ENCODE results near the gene ITM2B. TPM values are rescaled to one million over a fixed set of nuclear protein-coding genes. Genes with fewer than 3 reads are reported as not detected.

ITM2B gene
- total RNA-seq = 115 and 140 TPM in 2 replicates

GRCh38 chr13:48233046-48233888, at the start of gene ITM2B:
ITM2B (plus strand) TSS chr13:48233206; CDS start chr13:48233361, 155 bp downstream.

GRCh38 chr13:48303359-48304142, 70.5 kb downstream of the ITM2B start, which contains the start of gene RB1:
RB1 (plus strand) TSS chr13:48303751; CDS start chr13:48303913, 162 bp downstream.

Other genes starting within 250 kb of the ITM2B start
- 44.6 and 56.9 TPM in 2 replicates for gene SUCLA2, start 231.9 kb upstream of the ITM2B start, total RNA-seq
- gene NUDT15, start 195.5 kb upstream of the ITM2B start, total RNA-seq = 19.0 and 26.0 TPM in 2 replicates
- gene MED4, start 138.1 kb upstream of the ITM2B start, total RNA-seq = 21.9 and 25.4 TPM in 2 replicates
- 25.8 and 26.5 TPM in 2 replicates for gene RB1, start 70.5 kb downstream of the ITM2B start, total RNA-seq
- 4.8 and 11.1 TPM in 2 replicates for gene LPAR6, start 179.9 kb downstream of the ITM2B start, total RNA-seq